ENCODE measurements around the gene HSPH1. TPM values are rescaled to one million over a fixed set of nuclear protein-coding genes. Genes with fewer than 3 reads are reported as not detected.

The HSPH1 gene
- total RNA-seq, 1 experiment from 2014 or later = 145 TPM

- no peaks in the 10 kb centered on the region for H3K27me3 ChIP-seq (ENCODE audit: control insufficient read depth, insufficient read depth, low read length)
- H3K9me3 ChIP-seq (ENCODE audit: control insufficient read depth, insufficient read depth, low read depth, low read length) = no peaks in the 10 kb centered on the region
- H3K4me3 ChIP-seq (ENCODE audit: low read depth in 2 of 2, low read length in 2 of 2) = no peak overlapping the region
- in situ Hi-C loops (cut with HindIII; ENCODE audit: low pct_unique_long_range_greater_than_20kb, low sequenced_read_pairs) (no loop called here), intact Hi-C loops (cut with micrococcal nuclease; ENCODE audit: unreplicated experiment) (no loop called here)
- BruUV-seq (replicated peaks) = no TSS peak
- ATAC-seq (no peak), DNase-seq (ENCODE audit: low read depth, low spot score) (no peak)
- no peak for TF ChIP-seq REST (IDR thresholded peaks at IDR 0.05; ENCODE audit: insufficient read depth in 1 of 2, low read depth in 2 of 2, low read length in 1 of 2)
- no peak for TF ChIP-seq CTCF (IDR thresholded peaks at IDR 0.05)
- no peak for TF ChIP-seq POLR2AphosphoS5 (IDR thresholded peaks at IDR 0.05; ENCODE audit: low read depth, low read length)
- no peak for TF ChIP-seq TCF7L2 (IDR thresholded peaks at IDR 0.05; ENCODE audit: low read depth, low read length)
- TF ChIP-seq SIN3A (IDR thresholded peaks at IDR 0.05; ENCODE audit: borderline replicate concordance, insufficient read depth, low read depth, low read length) = no peak
- no peak overlapping the region for H3K27ac ChIP-seq (ENCODE audit: low read length)
- POLR2A ChIA-PET = no interaction called here
- CTCF ChIA-PET = no interaction called here
- no peaks in the 10 kb centered on the region for H3K36me3 ChIP-seq (ENCODE audit: control insufficient read depth, insufficient read depth, low read length)
- H3K4me1 ChIP-seq (ENCODE audit: control insufficient read depth, insufficient read depth, low read length) = no peaks in the 10 kb centered on the region
Measured at GRCh38 chr13:31184451-31184850, 22.7 kb upstream of the HSPH1 start.

GRCh38 chr13:31182987-31183386 lies 21.3 kb upstream of the HSPH1 start:
- ChIA-PET POLR2A (no interaction called here), CTCF (no interaction called here)
- BruUV-seq (replicated peaks) = no TSS peak
- Histone ChIP-seq H3K9me3 (ENCODE audit: control insufficient read depth, insufficient read depth, low read depth, low read length) (no peaks in the 10 kb centered on the region), H3K4me1 (ENCODE audit: control insufficient read depth, insufficient read depth, low read length) (no peaks in the 10 kb centered on the region), H3K27ac (ENCODE audit: low read length) (no peak overlapping the region), H3K27me3 (ENCODE audit: control insufficient read depth, insufficient read depth, low read length) (no peaks in the 10 kb centered on the region), H3K36me3 (ENCODE audit: control insufficient read depth, insufficient read depth, low read length) (no peaks in the 10 kb centered on the region), H3K4me3 (ENCODE audit: low read depth in 2 of 2, low read length in 2 of 2) (no peak overlapping the region)
- in situ Hi-C loops (cut with HindIII; ENCODE audit: low pct_unique_long_range_greater_than_20kb, low sequenced_read_pairs) (no loop called here), intact Hi-C loops (cut with micrococcal nuclease; ENCODE audit: unreplicated experiment) (no loop called here)
- DNase-seq (ENCODE audit: low read depth, low spot score) (no peak), ATAC-seq (no peak)
- TF ChIP-seq REST (IDR thresholded peaks at IDR 0.05; ENCODE audit: insufficient read depth in 1 of 2, low read depth in 2 of 2, low read length in 1 of 2) (no peak), CTCF (IDR thresholded peaks at IDR 0.05) (no peak), SIN3A (IDR thresholded peaks at IDR 0.05; ENCODE audit: borderline replicate concordance, insufficient read depth, low read depth, low read length) (no peak), TCF7L2 (IDR thresholded peaks at IDR 0.05; ENCODE audit: low read depth, low read length) (no peak), POLR2AphosphoS5 (IDR thresholded peaks at IDR 0.05; ENCODE audit: low read depth, low read length) (no peak)

Measured in Panc1 (cell line).